Measurements from ENCODE around the gene TRAF2.
A peak's percentile ranks its signal among the peaks of the same experiment; 100 is the strongest.
"Not testable (repeated sequence)": the region's sequence is repeated elsewhere in the genome, so short reads cannot be mapped to it uniquely, and the experiment has no call there.

TRAF2 gene

GRCh38 chr9:136858844-136859757 is 27.2 kb upstream of the TRAF2 start:
- no peak for ATAC-seq

- ATAC-seq: no peak
These were observed 25.8 kb upstream of the TRAF2 start for GRCh38 chr9:136860529-136860928.

GRCh38 chr9:136860933-136861873 is 25.1 kb upstream of the TRAF2 start:
- ATAC-seq: no peak

GRCh38 chr9:136861874-136862457 is 24.4 kb upstream of the TRAF2 start:
- no peak for ATAC-seq

GRCh38 chr9:136862849-136863622 is 23.3 kb upstream of the TRAF2 start:
- no peak for ATAC-seq

GRCh38 chr9:136863623-136864273 is 22.6 kb upstream of the TRAF2 start:
- ATAC-seq: no peak

GRCh38 chr9:136865041-136865767 is 21.1 kb upstream of the TRAF2 start:
- ATAC-seq: no peak

GRCh38 chr9:136865768-136866103 is 20.6 kb upstream of the TRAF2 start:
- ATAC-seq: peak in 1 of 2 donors; percentile 5

- not testable (repeated sequence) for ATAC-seq
These were observed 19.4 kb upstream of the TRAF2 start for GRCh38 chr9:136866898-136867421.

- no peak for ATAC-seq
These were observed 18.8 kb upstream of the TRAF2 start for GRCh38 chr9:136867480-136867879.

GRCh38 chr9:136867917-136868316 is 18.4 kb upstream of the TRAF2 start:
- no peak for ATAC-seq

GRCh38 chr9:136868644-136869043 is 17.7 kb upstream of the TRAF2 start:
- no peak for ATAC-seq

- ATAC-seq: not testable (repeated sequence)
These were observed 16.7 kb upstream of the TRAF2 start for GRCh38 chr9:136869611-136870010.

- ATAC-seq: no peak
These were observed 11.2 kb upstream of the TRAF2 start for GRCh38 chr9:136875155-136875554.

- ATAC-seq: no peak
These were observed 9.8 kb upstream of the TRAF2 start for GRCh38 chr9:136876476-136876875.

GRCh38 chr9:136880651-136881050 is 5.7 kb upstream of the TRAF2 start:
- ATAC-seq: no peak

- peak; percentile 10 to 19 for ATAC-seq
These were observed 4.6 kb upstream of the TRAF2 start for GRCh38 chr9:136881691-136882108.

GRCh38 chr9:136882109-136882946 is 4.0 kb upstream of the TRAF2 start:
- peak; percentile 57 for ATAC-seq

GRCh38 chr9:136882947-136883283 is 3.4 kb upstream of the TRAF2 start:
- ATAC-seq: not testable (repeated sequence)

GRCh38 chr9:136883670-136884069 is 2.6 kb upstream of the TRAF2 start:
- ATAC-seq: not testable (repeated sequence)
